ENCODE results near the gene CD2. TPM values are rescaled to one million over a fixed set of nuclear protein-coding genes. Genes with fewer than 3 reads are reported as not detected.
A peak's percentile ranks its signal among the peaks of the same experiment; 100 is the strongest.

The CD2 gene
- total and polyA plus RNA-seq, 2 of the 8 experiments (the other 6 are each of a cell fraction or from before 2014, with no cell fraction given): not detected

DNA sequence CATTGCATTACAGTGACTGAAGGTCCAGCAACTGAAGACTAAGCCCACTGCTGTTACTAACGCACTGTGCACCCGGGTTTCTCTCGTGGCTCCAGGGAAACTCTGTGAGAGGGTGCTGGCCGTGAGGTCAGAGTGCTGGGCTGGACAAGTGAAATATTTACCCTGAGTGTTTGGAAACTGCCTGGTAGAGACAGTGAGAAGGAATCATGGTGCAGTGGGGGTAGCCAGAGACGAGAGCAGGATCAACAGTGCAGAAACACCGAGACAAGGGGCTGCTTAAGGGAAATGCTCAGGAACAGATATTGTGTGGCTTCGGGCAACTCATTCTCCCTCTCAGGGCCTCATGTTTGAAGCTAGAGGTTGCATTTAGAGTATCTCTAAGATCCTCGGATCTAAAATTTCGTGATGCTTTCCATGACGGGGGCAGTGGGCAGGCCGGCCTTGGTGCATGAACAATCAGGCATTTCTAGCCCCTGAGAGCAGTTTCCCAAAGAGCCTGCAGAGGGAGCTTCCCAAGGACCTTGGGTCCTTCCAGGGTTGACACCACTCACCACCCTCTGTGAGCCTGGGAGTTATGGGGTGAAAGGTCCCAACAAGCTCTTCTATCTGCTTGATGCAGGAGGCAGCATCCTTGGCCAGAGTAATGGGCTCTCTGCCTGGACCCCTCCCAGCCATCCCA lies 9.7 kb downstream of the CD2 start:
- no peak overlapping the region for H3K4ac ChIP-seq (replicated peaks; ENCODE audit: insufficient read length, low read depth, low read length)
- ChIA-PET POLR2A (ENCODE audit: partially characterized antibody) (no interaction called here), CTCF (ENCODE audit: partially characterized antibody) (interaction anchor here (0.7 to 4.8 kb wide), 63 partner anchors 9 to 330 kb away, joined by 3 to 47 read pairs (median 4); partner anchors contain the start of gene CD2)
- H2AFZ ChIP-seq (ENCODE audit: low read length): peak overlapping the region; percentile 48; the same call in 1 of the 2 replicates
- no peak overlapping the region for H3K23ac ChIP-seq (ENCODE audit: insufficient read length)
- H3K56ac ChIP-seq (replicated peaks; ENCODE audit: insufficient read length, low read depth, low read length): no peak overlapping the region
- 87% methylated on average over 11 of the region's 11 CpGs; no CpG with 5 or more reads in 1 of the 2 experiments for WGBS, 2 experiments (ENCODE audit: extremely low coverage in 1 of 2, insufficient coverage in 1 of 2, insufficient read length in 1 of 2, insufficient replicate concordance in 2 of 2, low coverage in 1 of 2, low lambda C conversion rate in 2 of 2, missing lambda C conversion rate in 1 of 2)
- H3K27me3 ChIP-seq (replicated peaks in 1 of 4; ENCODE audit: control insufficient read depth in 3 of 4, extremely low read depth in 1 of 4, insufficient read depth in 3 of 4, low read length in 3 of 4): no peaks in the 10 kb centered on the region
- no peak overlapping the region for H2AK5ac ChIP-seq (ENCODE audit: low read depth, low read length)
- no peak overlapping the region for H3K14ac ChIP-seq (ENCODE audit: insufficient read length)
- H3K4me2 ChIP-seq (ENCODE audit: insufficient read depth in 1 of 2, low read depth in 2 of 2, low read length in 2 of 2): no peak overlapping the region
- DNase-seq (ENCODE audit: low read depth in 1 of 2, low spot score in 2 of 2): peak in 1 of 2 experiments; percentile 66
- no peaks in the 10 kb centered on the region for H3K23me2 ChIP-seq (ENCODE audit: low read depth, low read length)
- no peak overlapping the region for H4K8ac ChIP-seq (ENCODE audit: extremely low read depth, insufficient read depth, low read length)
- no peak overlapping the region for H2BK20ac ChIP-seq (ENCODE audit: low read length)
- TF ChIP-seq SP2 (IDR thresholded peaks at IDR 0.05; ENCODE audit: low read length): no peak
- TF ChIP-seq, protein P1, sequence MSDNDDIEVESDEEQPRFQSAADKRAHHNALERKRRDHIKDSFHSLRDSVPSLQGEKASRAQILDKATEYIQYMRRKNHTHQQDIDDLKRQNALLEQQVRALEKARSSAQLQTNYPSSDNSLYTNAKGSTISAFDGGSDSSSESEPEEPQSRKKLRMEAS (IDR thresholded peaks at IDR 0.05): no peak
- TF ChIP-seq RAD21 (IDR thresholded peaks at IDR 0.05 in 1 of 2, conservative IDR thresholded peaks at IDR 0.05 in 1 of 2; ENCODE audit: low read depth in 2 of 2, low read length in 2 of 2): peak; percentile 54 to 60
- no peak for TF ChIP-seq ZNF274 (IDR thresholded peaks at IDR 0.05; ENCODE audit: borderline replicate concordance, extremely low read depth, low read length)
- TF ChIP-seq, protein P2, sequence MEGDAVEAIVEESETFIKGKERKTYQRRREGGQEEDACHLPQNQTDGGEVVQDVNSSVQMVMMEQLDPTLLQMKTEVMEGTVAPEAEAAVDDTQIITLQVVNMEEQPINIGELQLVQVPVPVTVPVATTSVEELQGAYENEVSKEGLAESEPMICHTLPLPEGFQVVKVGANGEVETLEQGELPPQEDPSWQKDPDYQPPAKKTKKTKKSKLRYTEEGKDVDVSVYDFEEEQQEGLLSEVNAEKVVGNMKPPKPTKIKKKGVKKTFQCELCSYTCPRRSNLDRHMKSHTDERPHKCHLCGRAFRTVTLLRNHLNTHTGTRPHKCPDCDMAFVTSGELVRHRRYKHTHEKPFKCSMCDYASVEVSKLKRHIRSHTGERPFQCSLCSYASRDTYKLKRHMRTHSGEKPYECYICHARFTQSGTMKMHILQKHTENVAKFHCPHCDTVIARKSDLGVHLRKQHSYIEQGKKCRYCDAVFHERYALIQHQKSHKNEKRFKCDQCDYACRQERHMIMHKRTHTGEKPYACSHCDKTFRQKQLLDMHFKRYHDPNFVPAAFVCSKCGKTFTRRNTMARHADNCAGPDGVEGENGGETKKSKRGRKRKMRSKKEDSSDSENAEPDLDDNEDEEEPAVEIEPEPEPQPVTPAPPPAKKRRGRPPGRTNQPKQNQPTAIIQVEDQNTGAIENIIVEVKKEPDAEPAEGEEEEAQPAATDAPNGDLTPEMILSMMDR (IDR thresholded peaks at IDR 0.05; ENCODE audit: control extremely low read depth in 1 of 3, insufficient read depth in 1 of 3, low read depth in 1 of 3, low read length in 3 of 3): peak; percentile 59 to 76 (median 65)
- H4K5ac ChIP-seq (ENCODE audit: insufficient read length, low read depth, low read length): no peak overlapping the region
- no peak for FAIRE-seq
- no peak overlapping the region for H2BK12ac ChIP-seq (ENCODE audit: low read depth, low read length)
- H3K9me3 ChIP-seq (ENCODE audit: insufficient read depth in 2 of 2, low read depth in 1 of 2, low read length in 1 of 2): no peaks in the 10 kb centered on the region
- H2BK15ac ChIP-seq (ENCODE audit: low read length): no peak overlapping the region
- H2BK5ac ChIP-seq (ENCODE audit: low read depth, low read length): no peak overlapping the region
- no peak overlapping the region for H3K4me3 ChIP-seq (ENCODE audit: extremely low read depth in 1 of 4, insufficient read depth in 2 of 4, low read depth in 3 of 4, low read length in 4 of 4)
- H3K79me1 ChIP-seq (ENCODE audit: low read depth, low read length): no peaks in the 10 kb centered on the region
- no peak overlapping the region for H3K27ac ChIP-seq (ENCODE audit: low read depth, low read length)
- H3K18ac ChIP-seq (ENCODE audit: extremely low read depth, low read length): no peak overlapping the region
- no peaks in the 10 kb centered on the region for H4K20me1 ChIP-seq (replicated peaks in 1 of 2; ENCODE audit: control insufficient read depth in 1 of 2, insufficient read depth in 2 of 2, low read length in 2 of 2)
- H3K36me3 ChIP-seq (ENCODE audit: control insufficient read depth in 2 of 4, insufficient read depth in 4 of 4, low read length in 3 of 4): no peaks in the 10 kb centered on the region
- H3K79me2 ChIP-seq (ENCODE audit: control insufficient read depth in 1 of 2, insufficient read depth in 2 of 2, low read length in 2 of 2): no peaks in the 10 kb centered on the region
- no peaks in the 10 kb centered on the region for H3K4me1 ChIP-seq (replicated peaks in 1 of 4; ENCODE audit: control insufficient read depth in 3 of 4, insufficient read depth in 4 of 4, low read length in 3 of 4)
- no peak overlapping the region for H2BK120ac ChIP-seq (replicated peaks; ENCODE audit: low read depth, low read length)
- no peak overlapping the region for H4K91ac ChIP-seq (replicated peaks; ENCODE audit: insufficient read length, low read length)
- H3K9ac ChIP-seq (replicated peaks in 1 of 4; ENCODE audit: extremely low read depth in 1 of 4, low read depth in 3 of 4, low read length in 3 of 4): no peak overlapping the region

Measured in H1 (cell line).